ENCODE measurements around the gene CACNA1C.

DNA sequence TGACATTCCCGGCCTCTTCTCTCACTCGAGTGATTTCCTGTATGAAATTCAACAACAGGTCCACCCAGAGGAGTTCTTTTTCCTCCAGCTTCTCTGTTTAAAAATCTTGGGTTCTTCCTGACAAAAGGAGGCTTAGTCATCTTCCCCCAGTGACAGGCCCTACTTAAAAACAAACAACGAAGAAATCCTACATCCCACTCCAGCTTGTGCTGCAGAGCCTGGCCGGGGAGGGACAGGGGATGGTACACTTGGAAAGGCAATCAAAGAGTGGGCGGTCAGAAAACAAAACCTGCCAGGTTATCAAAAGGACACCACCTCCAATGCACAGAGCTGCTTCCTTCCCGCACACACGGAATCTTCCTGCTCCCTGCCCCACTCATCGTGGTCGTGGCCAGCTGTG lies 101.3 kb downstream of the CACNA1C start:
- TF ChIP-seq, protein P1, sequence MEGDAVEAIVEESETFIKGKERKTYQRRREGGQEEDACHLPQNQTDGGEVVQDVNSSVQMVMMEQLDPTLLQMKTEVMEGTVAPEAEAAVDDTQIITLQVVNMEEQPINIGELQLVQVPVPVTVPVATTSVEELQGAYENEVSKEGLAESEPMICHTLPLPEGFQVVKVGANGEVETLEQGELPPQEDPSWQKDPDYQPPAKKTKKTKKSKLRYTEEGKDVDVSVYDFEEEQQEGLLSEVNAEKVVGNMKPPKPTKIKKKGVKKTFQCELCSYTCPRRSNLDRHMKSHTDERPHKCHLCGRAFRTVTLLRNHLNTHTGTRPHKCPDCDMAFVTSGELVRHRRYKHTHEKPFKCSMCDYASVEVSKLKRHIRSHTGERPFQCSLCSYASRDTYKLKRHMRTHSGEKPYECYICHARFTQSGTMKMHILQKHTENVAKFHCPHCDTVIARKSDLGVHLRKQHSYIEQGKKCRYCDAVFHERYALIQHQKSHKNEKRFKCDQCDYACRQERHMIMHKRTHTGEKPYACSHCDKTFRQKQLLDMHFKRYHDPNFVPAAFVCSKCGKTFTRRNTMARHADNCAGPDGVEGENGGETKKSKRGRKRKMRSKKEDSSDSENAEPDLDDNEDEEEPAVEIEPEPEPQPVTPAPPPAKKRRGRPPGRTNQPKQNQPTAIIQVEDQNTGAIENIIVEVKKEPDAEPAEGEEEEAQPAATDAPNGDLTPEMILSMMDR (IDR thresholded peaks at IDR 0.05), result no peak
- TF ChIP-seq POLR2A (IDR thresholded peaks at IDR 0.05), result no peak
